Prostate gland (tissue), 2 donors: ENCODE data around the gene POLD2. TPM values are rescaled to one million over a fixed set of nuclear protein-coding genes. Genes with fewer than 3 reads are reported as not detected.

ENCODE experiments used
- DNase-seq: peaks from one replicate; pipeline ENCODE4 v3.0.0-alpha.2; 2019; ENCODE audit warnings: low spot score
- H3K27ac ChIP-seq, 2 donors: fragments of 200-600 bp; sonication (generic); 2 replicates each; pipeline ENCODE4 v1.5.1; 2017 to 2019
- H3K27me3 ChIP-seq: fragments of 200-600 bp; sonication (generic); replicated peaks from 2 replicates; pipeline ENCODE4 v1.5.1; 2019; ENCODE audit not compliant: insufficient read depth
- H3K36me3 ChIP-seq, 2 donors: fragments of 200-600 bp; sonication (generic); 1 replicate in 1 of 2; 2 replicates in 1 of 2; pipeline versions ENCODE4 v1.5.1 to v1.8.1; 2017 to 2019
- H3K4me1 ChIP-seq: fragments of 200-600 bp; sonication (generic); replicated peaks from 2 replicates; pipeline ENCODE4 v1.5.1; 2019
- H3K4me3 ChIP-seq, 2 donors: fragments of 200-600 bp; sonication (generic); 2 replicates each; pipeline ENCODE4 v1.5.1; 2017 to 2019
- H3K9me3 ChIP-seq: fragments of 200-600 bp; sonication (generic); 2 replicates; pipeline ENCODE4 v1.5.1; 2017
- POLR2A ChIP-seq: fragments of 450-650 bp; IDR thresholded peaks from one replicate; pipeline ENCODE4 v1.6.1; 2016; ENCODE audit warnings: antibody characterized with exemption, mild to moderate bottlenecking
- POLR2AphosphoS5 ChIP-seq: sonication (generic); formaldehyde crosslinking; IDR thresholded peaks from one replicate; pipeline ENCODE4 v1.6.1; 2017; ENCODE audit warnings: antibody characterized with exemption
- WGBS: methylation state at CpG from one replicate; pipeline ENCODE4 v1.1.5; 2018; 5-methylcytosine and 5-hydroxymethylcytosine counted together
- intact Hi-C: fragments of 100-400 bp; cut with DNase I; formaldehyde crosslinking; loops from one replicate; pipeline ENCODE4 v1.14.2; 2022
- total RNA-seq, 2 donors: library from RNA; depleted of rRNA; stranded (reverse); fragments of >200 nt; gene quantifications; one replicate each; pipeline ENCODE4 v1.1.0, GENCODE V29; 2016
- TF ChIP-seq, protein P1 (sequence below), 4 experiments: fragments of 200-600 bp in 2 of 4; fragments of 450-650 bp in 2 of 4; sonication (generic) in 2 of 4; IDR thresholded peaks; 1 replicate in 3 of 4; 2 replicates in 1 of 4; pipeline ENCODE4 v1.5.1; 2016 to 2019; ENCODE audit warnings: antibody characterized with exemption in 4 of 4, mild to moderate bottlenecking in 2 of 4, moderate library complexity in 2 of 4

POLD2 gene
- total RNA-seq, 2 donors from 2014 or later = 53.1 to 65.9 TPM

- peak overlapping the region; percentile 35 to 37 for H3K4me3 ChIP-seq
- H3K27ac ChIP-seq = peak overlapping the region; percentile 71 to 79
- H3K4me1 ChIP-seq = no peaks in the 10 kb centered on the region
- 26% methylated on average over 28 of the region's 28 CpGs for WGBS
- TF ChIP-seq POLR2AphosphoS5 = peak; percentile 16
- no peak for TF ChIP-seq POLR2A
- TF ChIP-seq, protein P1, sequence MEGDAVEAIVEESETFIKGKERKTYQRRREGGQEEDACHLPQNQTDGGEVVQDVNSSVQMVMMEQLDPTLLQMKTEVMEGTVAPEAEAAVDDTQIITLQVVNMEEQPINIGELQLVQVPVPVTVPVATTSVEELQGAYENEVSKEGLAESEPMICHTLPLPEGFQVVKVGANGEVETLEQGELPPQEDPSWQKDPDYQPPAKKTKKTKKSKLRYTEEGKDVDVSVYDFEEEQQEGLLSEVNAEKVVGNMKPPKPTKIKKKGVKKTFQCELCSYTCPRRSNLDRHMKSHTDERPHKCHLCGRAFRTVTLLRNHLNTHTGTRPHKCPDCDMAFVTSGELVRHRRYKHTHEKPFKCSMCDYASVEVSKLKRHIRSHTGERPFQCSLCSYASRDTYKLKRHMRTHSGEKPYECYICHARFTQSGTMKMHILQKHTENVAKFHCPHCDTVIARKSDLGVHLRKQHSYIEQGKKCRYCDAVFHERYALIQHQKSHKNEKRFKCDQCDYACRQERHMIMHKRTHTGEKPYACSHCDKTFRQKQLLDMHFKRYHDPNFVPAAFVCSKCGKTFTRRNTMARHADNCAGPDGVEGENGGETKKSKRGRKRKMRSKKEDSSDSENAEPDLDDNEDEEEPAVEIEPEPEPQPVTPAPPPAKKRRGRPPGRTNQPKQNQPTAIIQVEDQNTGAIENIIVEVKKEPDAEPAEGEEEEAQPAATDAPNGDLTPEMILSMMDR (IDR thresholded peaks at IDR 0.05) = no peak
- no peaks in the 10 kb centered on the region for H3K9me3 ChIP-seq
- H3K27me3 ChIP-seq = no peaks in the 10 kb centered on the region
- intact Hi-C loops = loop anchor here (10.0 kb wide), 1 partner anchor 390 kb away; the partner anchor contains the start of gene NUDCD3
- H3K36me3 ChIP-seq = no peaks in the 10 kb centered on the region
- no peak for DNase-seq
Observed at GRCh38 chr7:44104860-44105771, 18.2 kb downstream of the POLD2 start.

- intact Hi-C loops = loop anchor here (10.0 kb wide), 1 partner anchor 391 kb away; the partner anchor contains the start of gene NUDCD3
- Histone ChIP-seq H3K9me3 (no peaks in the 10 kb centered on the region), H3K27me3 (no peaks in the 10 kb centered on the region), H3K4me3 (peak within 1 kb of the TSS; percentile 35 to 37), H3K4me1 (no peaks in the 10 kb centered on the region), H3K27ac (peak within 1 kb of the TSS; percentile 71 to 79), H3K36me3 (no peaks in the 10 kb centered on the region)
- no peak for DNase-seq
- WGBS = 3% methylated on average over 80 of the region's 87 CpGs
- TF ChIP-seq POLR2A (no peak), POLR2AphosphoS5 (no peak)
- TF ChIP-seq, protein P1 (IDR thresholded peaks at IDR 0.05) = no peak
Observed at GRCh38 chr7:44103923-44104859, 19.2 kb downstream of the POLD2 start, which contains the start of gene AEBP1. Gene AEBP1, plus strand, starts transcription at chr7:44104345. Its CDS starts 321 bp downstream, at chr7:44104666.

GRCh38 chr7:44103566-44103922, 19.8 kb downstream of the POLD2 start:
- H3K27me3 ChIP-seq = no peaks in the 10 kb centered on the region
- DNase-seq = no peak
- no peaks in the 10 kb centered on the region for H3K9me3 ChIP-seq
- TF ChIP-seq, protein P1 (IDR thresholded peaks at IDR 0.05) = no peak
- TF ChIP-seq POLR2A = no peak
- no peak for TF ChIP-seq POLR2AphosphoS5
- no peak overlapping the region for H3K4me3 ChIP-seq
- intact Hi-C loops = loop anchor here (10.0 kb wide), 1 partner anchor 391 kb away; the partner anchor contains the start of gene NUDCD3
- H3K36me3 ChIP-seq = no peaks in the 10 kb centered on the region
- 42% methylated on average over 8 of the region's 8 CpGs for WGBS
- no peaks in the 10 kb centered on the region for H3K4me1 ChIP-seq
- peak overlapping the region; percentile 53 to 71 for H3K27ac ChIP-seq

DNA sequence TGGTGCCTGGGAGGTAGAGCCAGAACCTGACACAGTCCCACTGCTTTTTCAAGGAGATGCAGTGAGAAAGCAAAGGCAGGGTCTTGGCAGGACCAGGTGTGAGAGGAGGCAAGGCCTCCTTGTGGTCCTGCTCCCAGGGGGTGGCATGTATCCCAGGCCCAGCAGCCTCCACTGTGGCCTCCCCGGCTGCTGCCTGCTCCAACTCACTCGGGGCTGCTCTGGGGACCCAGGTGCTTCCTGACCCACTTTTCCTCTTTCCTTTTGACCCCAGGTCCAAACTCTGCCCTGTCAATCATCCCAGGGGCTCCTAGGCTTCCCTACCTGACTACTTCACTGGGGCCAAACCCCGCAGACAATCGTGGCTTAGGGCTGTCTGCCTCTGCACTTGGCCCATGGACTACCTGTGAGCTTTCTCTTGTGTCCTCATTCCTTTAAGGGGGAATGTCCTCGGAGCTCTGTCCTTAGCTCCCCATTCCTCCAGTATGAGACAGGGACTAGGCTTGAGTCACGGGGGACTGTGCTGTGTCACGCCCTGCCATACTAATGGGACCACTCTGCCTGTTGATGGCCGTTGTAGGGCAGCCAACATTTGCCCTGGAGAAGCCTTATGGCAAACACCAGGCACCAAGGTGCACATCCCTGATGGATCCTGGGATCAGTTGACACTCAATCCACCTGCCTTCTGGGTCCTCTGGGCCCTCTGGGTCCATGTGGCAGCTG, 20.3 kb downstream of the POLD2 start:
- DNase-seq = no peak
- no peak for TF ChIP-seq POLR2AphosphoS5
- TF ChIP-seq, protein P1 (IDR thresholded peaks at IDR 0.05) = no peak
- no peak for TF ChIP-seq POLR2A
- intact Hi-C loops = loop anchor here (10.0 kb wide), 1 partner anchor 392 kb away; the partner anchor contains the start of gene NUDCD3
- Histone ChIP-seq H3K4me1 (no peaks in the 10 kb centered on the region), H3K9me3 (no peaks in the 10 kb centered on the region), H3K4me3 (no peak overlapping the region), H3K27ac (no peak overlapping the region), H3K36me3 (no peaks in the 10 kb centered on the region), H3K27me3 (no peaks in the 10 kb centered on the region)
- 78% methylated on average over 8 of the region's 8 CpGs for WGBS
